Trophoblast cell (in vitro differentiated cells and primary cell): Measurements from ENCODE around the gene CFAP100.

Experiments
- DNase-seq, 2 donors: peaks; one replicate each; pipeline ENCODE4 v3.0.0-alpha.2; 2016
- H2AFZ ChIP-seq: 2 replicates; pipeline ENCODE4 v1.6.1; 2013; ENCODE audit warnings: low read length, moderate library complexity, mild to moderate bottlenecking; ENCODE audit not compliant: insufficient read depth, poor library complexity
- H2AK5ac ChIP-seq: 2 replicates; pipeline ENCODE4 v1.6.1; 2013; ENCODE audit warnings: mild to moderate bottlenecking, low read length
- H2BK120ac ChIP-seq: 2 replicates; pipeline ENCODE4 v1.6.1; 2013; ENCODE audit warnings: low read length, mild to moderate bottlenecking, moderate library complexity; ENCODE audit not compliant: insufficient read depth, poor library complexity
- H2BK12ac ChIP-seq: 2 replicates; pipeline ENCODE4 v1.6.1; 2013; ENCODE audit warnings: mild to moderate bottlenecking, low read length, moderate library complexity
- H2BK5ac ChIP-seq: 2 replicates; pipeline ENCODE4 v1.6.1; 2013; ENCODE audit warnings: low read length, low read depth, moderate library complexity, mild to moderate bottlenecking; ENCODE audit not compliant: poor library complexity
- H3K14ac ChIP-seq: 2 replicates; pipeline ENCODE4 v1.6.1; 2013; ENCODE audit warnings: mild to moderate bottlenecking, low read length
- H3K18ac ChIP-seq: 2 replicates; pipeline ENCODE4 v1.6.1; 2013; ENCODE audit warnings: mild to moderate bottlenecking, low read length
- H3K23ac ChIP-seq: 2 replicates; pipeline ENCODE4 v1.6.1; 2013; ENCODE audit warnings: low read length
- H3K27ac ChIP-seq: 2 replicates; pipeline ENCODE4 v1.5.1; 2013; ENCODE audit warnings: low read depth, mild to moderate bottlenecking, inconsistent platforms, low read length, moderate library complexity
- H3K27me3 ChIP-seq: 2 replicates; pipeline ENCODE4 v1.6.1; 2013; ENCODE audit warnings: inconsistent platforms, mild to moderate bottlenecking, low read length, moderate library complexity; ENCODE audit not compliant: insufficient read depth
- H3K36me3 ChIP-seq, 2 experiments: 1 replicate in 1 of 2; 2 replicates in 1 of 2; pipeline ENCODE4 v1.6.1; 2013; ENCODE audit warnings: low read length in 2 of 2, mild to moderate bottlenecking in 2 of 2, moderate library complexity in 1 of 2; ENCODE audit not compliant: insufficient read depth in 2 of 2, control insufficient read depth in 1 of 2
- H3K4ac ChIP-seq: 2 replicates; pipeline ENCODE4 v1.6.1; 2013; ENCODE audit warnings: low read depth, mild to moderate bottlenecking, low read length, moderate library complexity
- H3K4me1 ChIP-seq, 2 experiments: 1 replicate in 1 of 2; 2 replicates in 1 of 2; pipeline ENCODE4 v1.6.1; 2013; ENCODE audit warnings: low read length in 2 of 2, mild to moderate bottlenecking in 2 of 2, moderate library complexity in 1 of 2; ENCODE audit not compliant: insufficient read depth in 2 of 2, control insufficient read depth in 1 of 2
- H3K4me2 ChIP-seq: 2 replicates; pipeline ENCODE4 v1.6.1; 2013; ENCODE audit warnings: inconsistent platforms, mild to moderate bottlenecking, low read length, moderate library complexity
- H3K4me3 ChIP-seq: 2 replicates; pipeline ENCODE4 v1.5.1; 2013; ENCODE audit warnings: mild to moderate bottlenecking, low read depth, low read length, inconsistent platforms
- H3K79me1 ChIP-seq: one replicate; pipeline ENCODE4 v1.6.1; 2013; ENCODE audit warnings: low read length
- H3K79me2 ChIP-seq: 2 replicates; pipeline ENCODE4 v1.6.1; 2013; ENCODE audit warnings: low read length, mild to moderate bottlenecking; ENCODE audit not compliant: control insufficient read depth, insufficient read depth, poor library complexity
- H3K9ac ChIP-seq: 2 replicates; pipeline ENCODE4 v1.6.1; 2013; ENCODE audit warnings: mild to moderate bottlenecking, low read length
- H3K9me3 ChIP-seq: 2 replicates; pipeline ENCODE4 v1.6.1; 2013; ENCODE audit warnings: low read depth, mild to moderate bottlenecking, control low read depth, inconsistent platforms, low read length; ENCODE audit not compliant: insufficient read depth
- H4K12ac ChIP-seq: 2 replicates; pipeline ENCODE4 v1.6.1; 2013; ENCODE audit warnings: low read depth, mild to moderate bottlenecking, low read length, moderate library complexity
- H4K8ac ChIP-seq: 2 replicates; pipeline ENCODE4 v1.6.1; 2013; ENCODE audit warnings: low read depth, mild to moderate bottlenecking, low read length, moderate library complexity
- H4K91ac ChIP-seq: one replicate; pipeline ENCODE4 v1.6.1; 2013; ENCODE audit warnings: low read depth, mild to moderate bottlenecking, low read length, moderate library complexity
- WGBS: extraction: QIAGEN DNeasy Blood & Tissue Kit; methylation state at CpG from one replicate; pipeline ENCODE4 v1.1.7; 2013; ENCODE audit warnings: missing lambda C conversion rate; ENCODE audit not compliant: insufficient read length, insufficient coverage; ENCODE audit errors: extremely low coverage; 5-methylcytosine and 5-hydroxymethylcytosine counted together

CFAP100 gene

GRCh38 chr3:126412841-126413692 is 18.4 kb downstream of the CFAP100 start:
- Histone ChIP-seq H2AK5ac (no peak overlapping the region), H4K91ac (no peak overlapping the region), H3K9ac (no peak overlapping the region), H4K8ac (no peak overlapping the region), H3K4me1 (no peaks in the 10 kb centered on the region), H2BK120ac (no peak overlapping the region), H3K79me1 (no peaks in the 10 kb centered on the region), H3K36me3 (no peaks in the 10 kb centered on the region), H3K4me3 (no peak overlapping the region), H3K27me3 (no peaks in the 10 kb centered on the region), H3K79me2 (no peaks in the 10 kb centered on the region), H2BK5ac (no peak overlapping the region), H3K9me3 (peaks cover 5% of the 10 kb centered on the region), H4K12ac (no peak overlapping the region), H3K18ac (no peak overlapping the region), H2BK12ac (no peak overlapping the region), H3K4me2 (no peak overlapping the region), H3K23ac (peak overlapping the region; percentile 33), H3K4ac (no peak overlapping the region), H3K27ac (no peak overlapping the region), H3K14ac (no peak overlapping the region), H2AFZ (no peak overlapping the region)
- DNase-seq: no peak
- no CpG with 5 or more reads among the region's 6 CpGs for WGBS

DNA sequence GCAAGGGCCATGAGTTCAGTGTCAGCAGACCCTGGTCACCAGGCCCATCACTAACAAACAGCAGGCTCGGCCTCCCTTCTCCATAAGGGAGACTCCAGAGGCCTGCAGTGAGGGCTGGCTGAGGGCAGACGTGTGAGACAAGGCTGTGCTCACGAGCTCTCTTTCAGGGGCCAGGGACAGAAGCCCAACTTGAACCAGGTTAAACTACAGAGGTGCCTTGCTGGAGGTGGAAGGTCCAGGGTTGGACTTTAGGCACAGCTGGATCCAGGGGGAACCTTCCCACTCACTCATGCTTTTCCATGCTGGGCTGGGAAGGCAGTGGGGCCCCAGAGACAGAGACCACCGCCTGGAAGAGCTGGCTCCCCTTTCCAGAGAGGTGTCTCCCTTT is 19.0 kb downstream of the CFAP100 start:
- no peak overlapping the region for H2BK12ac ChIP-seq
- H3K9me3 ChIP-seq: peaks cover 5% of the 10 kb centered on the region
- no peak overlapping the region for H2AFZ ChIP-seq
- no peak overlapping the region for H2BK5ac ChIP-seq
- no peak overlapping the region for H3K4ac ChIP-seq
- H3K79me2 ChIP-seq: no peaks in the 10 kb centered on the region
- H4K12ac ChIP-seq: no peak overlapping the region
- no peak overlapping the region for H4K91ac ChIP-seq
- no peak overlapping the region for H2AK5ac ChIP-seq
- H3K23ac ChIP-seq: peak overlapping the region; percentile 33
- no peak overlapping the region for H3K4me2 ChIP-seq
- H3K4me1 ChIP-seq: no peaks in the 10 kb centered on the region
- no peaks in the 10 kb centered on the region for H3K27me3 ChIP-seq
- H3K4me3 ChIP-seq: no peak overlapping the region
- H2BK120ac ChIP-seq: no peak overlapping the region
- no CpG with 5 or more reads among the region's 4 CpGs for WGBS
- DNase-seq: no peak
- no peak overlapping the region for H3K27ac ChIP-seq
- H4K8ac ChIP-seq: no peak overlapping the region
- no peak overlapping the region for H3K9ac ChIP-seq
- H3K79me1 ChIP-seq: no peaks in the 10 kb centered on the region
- no peaks in the 10 kb centered on the region for H3K36me3 ChIP-seq
- H3K18ac ChIP-seq: no peak overlapping the region
- no peak overlapping the region for H3K14ac ChIP-seq

DNA sequence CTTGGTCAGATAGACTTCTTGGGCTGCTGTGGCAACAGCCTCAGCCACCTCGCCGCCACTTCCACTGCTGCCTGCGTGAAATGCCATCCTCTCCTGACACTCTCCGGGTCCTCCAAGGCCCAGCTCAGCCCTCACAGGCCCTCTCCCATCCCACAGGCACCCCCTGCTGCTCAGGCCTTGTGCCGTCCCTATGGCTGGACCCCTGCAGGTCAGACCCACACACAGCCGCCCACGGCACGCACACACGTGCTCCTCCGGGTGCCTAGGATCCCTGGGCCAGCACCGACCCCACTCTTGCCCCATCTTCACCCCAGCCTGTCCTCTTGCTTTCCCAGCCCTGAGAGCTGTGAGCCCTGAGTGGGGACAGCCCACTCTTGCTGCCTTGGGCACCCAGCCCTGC is 19.7 kb downstream of the CFAP100 start:
- no peak overlapping the region for H4K8ac ChIP-seq
- no CpG with 5 or more reads among the region's 11 CpGs for WGBS
- no peak overlapping the region for H3K27ac ChIP-seq
- H3K79me1 ChIP-seq: no peaks in the 10 kb centered on the region
- peak overlapping the region; percentile 36 for H3K4me3 ChIP-seq
- no peak overlapping the region for H4K91ac ChIP-seq
- no peak overlapping the region for H3K23ac ChIP-seq
- no peak overlapping the region for H3K4ac ChIP-seq
- no peak overlapping the region for H2BK5ac ChIP-seq
- no peaks in the 10 kb centered on the region for H3K79me2 ChIP-seq
- H2BK120ac ChIP-seq: no peak overlapping the region
- no peak for DNase-seq
- H2AFZ ChIP-seq: no peak overlapping the region
- no peak overlapping the region for H3K18ac ChIP-seq
- H2BK12ac ChIP-seq: no peak overlapping the region
- no peaks in the 10 kb centered on the region for H3K4me1 ChIP-seq
- peaks cover 5% of the 10 kb centered on the region for H3K9me3 ChIP-seq
- no peak overlapping the region for H2AK5ac ChIP-seq
- no peaks in the 10 kb centered on the region for H3K36me3 ChIP-seq
- H4K12ac ChIP-seq: no peak overlapping the region
- H3K4me2 ChIP-seq: no peak overlapping the region
- no peak overlapping the region for H3K14ac ChIP-seq
- no peak overlapping the region for H3K9ac ChIP-seq
- no peaks in the 10 kb centered on the region for H3K27me3 ChIP-seq

DNA sequence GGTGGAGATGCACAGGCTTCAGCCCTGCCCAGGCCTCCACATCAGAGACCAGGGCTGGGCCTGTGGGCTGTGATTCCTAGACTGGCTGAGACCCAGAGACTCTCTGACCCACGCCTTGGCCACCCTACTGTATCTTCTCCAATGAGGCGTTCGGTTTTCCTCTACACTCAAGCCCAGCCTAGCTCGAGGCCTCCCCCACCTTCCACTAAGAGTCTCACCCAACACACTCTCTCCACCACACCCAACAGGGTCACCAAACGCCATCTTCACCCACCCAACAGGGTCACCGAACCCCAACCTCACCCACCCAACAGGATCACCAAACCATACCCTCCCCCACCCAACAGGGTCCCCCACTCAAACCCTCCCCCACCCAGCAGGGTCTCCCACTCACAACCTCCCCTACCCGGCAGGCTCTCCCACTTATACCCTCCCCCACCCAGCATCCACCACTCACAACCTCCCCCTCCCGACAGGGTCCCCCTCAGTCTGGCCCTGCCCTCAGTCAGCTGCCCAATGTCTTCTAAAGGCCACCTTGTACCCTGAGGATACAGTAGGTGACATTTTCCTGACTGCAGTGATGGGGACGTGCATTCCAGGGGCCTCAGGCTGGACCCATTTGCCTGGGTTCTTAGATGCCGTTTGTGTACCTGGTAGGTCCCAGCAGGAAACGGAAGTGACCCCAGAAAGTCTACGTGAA is 20.4 kb downstream of the CFAP100 start:
- Histone ChIP-seq H3K4me3 (no peak overlapping the region), H2AFZ (no peak overlapping the region), H3K9ac (no peak overlapping the region), H2AK5ac (no peak overlapping the region), H4K91ac (no peak overlapping the region), H3K79me1 (no peaks in the 10 kb centered on the region), H3K23ac (no peak overlapping the region), H3K9me3 (peaks cover 5% of the 10 kb centered on the region), H4K8ac (no peak overlapping the region), H3K4ac (no peak overlapping the region), H4K12ac (no peak overlapping the region), H2BK5ac (no peak overlapping the region), H2BK120ac (no peak overlapping the region), H3K27ac (no peak overlapping the region), H2BK12ac (no peak overlapping the region), H3K27me3 (no peaks in the 10 kb centered on the region), H3K4me1 (peaks cover under 1 to 2% of the 10 kb centered on the region in 2 experiments), H3K36me3 (no peaks in the 10 kb centered on the region), H3K79me2 (no peaks in the 10 kb centered on the region), H3K14ac (no peak overlapping the region), H3K4me2 (no peak overlapping the region), H3K18ac (no peak overlapping the region)
- DNase-seq: no peak
- no CpG with 5 or more reads among the region's 12 CpGs for WGBS
